HG03280 (cell line): ENCODE measurements around the gene HDAC2.
"Not testable (repeated sequence)": the region's sequence is repeated elsewhere in the genome, so short reads cannot be mapped to it uniquely, and the experiment has no call there.

ENCODE experiments used
- ATAC-seq: cut with Tn5 transposase; IDR thresholded peaks from one replicate; pipeline ENCODE4 v1.9.1; 2021; ENCODE audit warnings: mild to moderate bottlenecking, moderate library complexity; ENCODE audit not compliant: unreplicated experiment

Gene HDAC2

GRCh38 chr6:113970805-113971676 lies at the start of gene HDAC2:
HDAC2 (minus strand) TSS chr6:113971148; CDS start chr6:113970908, 240 bp downstream.
- ATAC-seq = peak; percentile 85

GRCh38 chr6:114020196-114020595 lies 49.2 kb upstream of the HDAC2 start:
- ATAC-seq = no peak

- ATAC-seq = not testable (repeated sequence)
Observed at GRCh38 chr6:114017146-114017545, 46.2 kb upstream of the HDAC2 start.

GRCh38 chr6:114014106-114014505 lies 43.2 kb upstream of the HDAC2 start:
- not testable (repeated sequence) for ATAC-seq

- ATAC-seq = not testable (repeated sequence)
Observed at GRCh38 chr6:114011486-114011885, 40.5 kb upstream of the HDAC2 start.

- no peak for ATAC-seq
Observed at GRCh38 chr6:114010540-114010939, 39.6 kb upstream of the HDAC2 start.

- ATAC-seq = no peak
Observed at GRCh38 chr6:114009192-114009591, 38.2 kb upstream of the HDAC2 start.

- ATAC-seq = no peak
Observed at GRCh38 chr6:114008331-114008730, 37.4 kb upstream of the HDAC2 start.

GRCh38 chr6:114007516-114007915 lies 36.6 kb upstream of the HDAC2 start:
- ATAC-seq = peak; percentile 88

- no peak for ATAC-seq
Observed at GRCh38 chr6:114001354-114001753, 30.4 kb upstream of the HDAC2 start.

- no peak for ATAC-seq
Observed at GRCh38 chr6:114000069-114000468, 29.1 kb upstream of the HDAC2 start.

GRCh38 chr6:113999284-113999683 lies 28.3 kb upstream of the HDAC2 start:
- ATAC-seq = no peak

- no peak for ATAC-seq
Observed at GRCh38 chr6:113998811-113999210, 27.9 kb upstream of the HDAC2 start.

- no peak for ATAC-seq
Observed at GRCh38 chr6:113997116-113997515, 26.2 kb upstream of the HDAC2 start.

GRCh38 chr6:113995634-113996033 lies 24.7 kb upstream of the HDAC2 start:
- no peak for ATAC-seq

- peak; percentile 95 for ATAC-seq
Observed at GRCh38 chr6:113994934-113995342, 24.0 kb upstream of the HDAC2 start.

- ATAC-seq = no peak
Observed at GRCh38 chr6:113989675-113990074, 18.7 kb upstream of the HDAC2 start.

- ATAC-seq = not testable (repeated sequence)
Observed at GRCh38 chr6:113982675-113983074, 11.7 kb upstream of the HDAC2 start.

GRCh38 chr6:113982055-113982550 lies 11.2 kb upstream of the HDAC2 start:
- no peak for ATAC-seq

- ATAC-seq = peak; percentile 75
Observed at GRCh38 chr6:113980937-113981554, 10.1 kb upstream of the HDAC2 start.

- ATAC-seq = no peak
Observed at GRCh38 chr6:113979937-113980336, 9.0 kb upstream of the HDAC2 start.

GRCh38 chr6:113978084-113978675 lies 7.2 kb upstream of the HDAC2 start:
- ATAC-seq = no peak
